A549 (cell line): ENCODE measurements around the gene ABCB11. TPM values are rescaled to one million over a fixed set of nuclear protein-coding genes. Genes with fewer than 3 reads are reported as not detected.

Experiments
- ATAC-seq, 2 experiments: fragments of 200-7000 bp in 1 of 2; fragments of >200 bp in 1 of 2; cut with Nextera tagmentation in 1 of 2; cut with Tn5 transposase in 1 of 2; 3 replicates each; pipeline versions ENCODE4 v1.8.0 to v1.9.1; 2018 to 2020; ENCODE audit warnings: mild to moderate bottlenecking in 1 of 2, moderate library complexity in 1 of 2
- CTCF ChIA-PET: fragments of 300-600 bp; sonication (Branson Sonifier 250); formaldehyde crosslinking; extraction: SDS; loops from one replicate; lab custom pipeline; 2021; ENCODE audit warnings: antibody characterized with exemption, inconsistent platforms; lab: Yijun Ruan, JAX
- POLR2A ChIA-PET: fragments of 350-600 bp; formaldehyde crosslinking; extraction: SDS; loops from one replicate; lab custom pipeline; 2021; ENCODE audit warnings: antibody characterized with exemption, inconsistent platforms; lab: Yijun Ruan, JAX
- DNase-seq, 2 experiments: peaks; one replicate each; pipeline versions ENCODE4 v3.0.0 to v3.0.0-alpha.2; 2011 to 2016; ENCODE audit warnings: low read depth in 1 of 2, low spot score in 1 of 2
- FAIRE-seq: peaks from 2 replicates; lab custom pipeline; 2011; peaks lifted over from hg19 to GRCh38; lab: Jason Lieb, UNC
- H3K27ac ChIP-seq, 2 experiments: fragments of >200 bp; sonication (Bioruptor Twin); formaldehyde crosslinking; 3 replicates each; pipeline ENCODE4 v1.5.1; 2016 to 2017
- H3K4me1 ChIP-seq: fragments of >200 bp; sonication (Bioruptor Twin); formaldehyde crosslinking; 3 replicates; pipeline ENCODE4 v1.6.1; 2016
- H3K4me2 ChIP-seq: fragments of >200 bp; sonication (Bioruptor Twin); formaldehyde crosslinking; 3 replicates; pipeline ENCODE4 v1.6.1; 2016
- H3K4me3 ChIP-seq: fragments of >200 bp; sonication (Bioruptor Twin); formaldehyde crosslinking; 3 replicates; pipeline ENCODE4 v1.5.1; 2016
- H3K9me3 ChIP-seq: fragments of >200 bp; sonication (Bioruptor Twin); formaldehyde crosslinking; 3 replicates; pipeline ENCODE4 v1.6.1; 2016
- CEBPB ChIP-seq, 2 experiments: fragments of >200 bp in 1 of 2; sonication (Bioruptor Twin) in 1 of 2; formaldehyde crosslinking in 1 of 2; IDR thresholded peaks; 2 replicates each; pipeline ENCODE4 v1.6.1; 2012 to 2016
- CHD2 ChIP-seq: fragments of 150-350 bp; IDR thresholded peaks from 2 replicates; pipeline ENCODE4 v1.6.1; 2014; ENCODE audit warnings: low read length; ENCODE audit not compliant: partially characterized antibody
- EHF ChIP-seq: fragments of 250-450 bp; sonication (Bioruptor Pico); IDR thresholded peaks from 2 replicates; pipeline ENCODE4 v1.5.0; 2020; ENCODE audit warnings: mild to moderate bottlenecking
- GATA3 ChIP-seq: IDR thresholded peaks from 2 replicates; pipeline ENCODE4 v1.6.1; 2012; ENCODE audit warnings: borderline replicate concordance
- HDAC2 ChIP-seq: fragments of 200-600 bp; sonication (generic); IDR thresholded peaks from 2 replicates; pipeline ENCODE4 v1.6.1; 2016
- HES2 ChIP-seq: fragments of >200 bp; sonication (Bioruptor Twin); formaldehyde crosslinking; IDR thresholded peaks from 2 replicates; pipeline ENCODE4 v1.6.1; 2016
- HEYL ChIP-seq: fragments of 250-450 bp; sonication (Bioruptor Pico); IDR thresholded peaks from 2 replicates; pipeline ENCODE4 v1.8.0; 2021; ENCODE audit warnings: mild to moderate bottlenecking, moderate library complexity
- HMGXB4 ChIP-seq: fragments of 250-450 bp; sonication (Bioruptor Pico); IDR thresholded peaks from 2 replicates; pipeline ENCODE4 v1.5.0; 2021; ENCODE audit warnings: mild to moderate bottlenecking, moderate library complexity, borderline replicate concordance
- HOXA7 ChIP-seq: fragments of 250-450 bp; sonication (Bioruptor Pico); IDR thresholded peaks from 2 replicates; pipeline ENCODE4 v1.5.0; 2020; ENCODE audit warnings: mild to moderate bottlenecking, moderate library complexity
- HOXB13 ChIP-seq: fragments of 250-450 bp; sonication (Bioruptor Pico); IDR thresholded peaks from 2 replicates; pipeline ENCODE4 v1.5.0; 2020; ENCODE audit warnings: low read depth, mild to moderate bottlenecking, moderate library complexity
- KDM5A ChIP-seq: fragments of 200-600 bp; sonication (generic); IDR thresholded peaks from 2 replicates; pipeline ENCODE4 v1.6.1; 2016; ENCODE audit warnings: antibody characterized with exemption, mild to moderate bottlenecking
- MAFK ChIP-seq: fragments of 450-650 bp; IDR thresholded peaks from 2 replicates; pipeline ENCODE4 v1.6.1; 2014; ENCODE audit not compliant: partially characterized antibody
- MAX ChIP-seq: IDR thresholded peaks from 2 replicates; pipeline ENCODE4 v1.6.1; 2012
- MAZ ChIP-seq: fragments of 150-350 bp; IDR thresholded peaks from 2 replicates; pipeline ENCODE4 v1.6.1; 2014; ENCODE audit warnings: antibody characterized with exemption, low read depth, low read length, borderline replicate concordance
- PBX3 ChIP-seq: IDR thresholded peaks from 2 replicates; pipeline ENCODE4 v1.6.1; 2012
- PHF8 ChIP-seq: fragments of 200-600 bp; sonication (generic); IDR thresholded peaks from 2 replicates; pipeline ENCODE4 v1.6.1; 2016; ENCODE audit warnings: low read depth, mild to moderate bottlenecking, antibody characterized with exemption, moderate library complexity, borderline replicate concordance
- POLR2AphosphoS2 ChIP-seq: conservative IDR thresholded peaks from 2 replicates; pipeline ENCODE4 v1.6.1; 2012; ENCODE audit warnings: low read length, improper control_type of control experiment, inconsistent platforms
- RARB ChIP-seq: fragments of 250-450 bp; sonication (Bioruptor Pico); IDR thresholded peaks from 2 replicates; pipeline ENCODE4 v1.8.0; 2021; ENCODE audit warnings: mild to moderate bottlenecking, moderate library complexity
- RCOR1 ChIP-seq: fragments of 150-350 bp; IDR thresholded peaks from 2 replicates; pipeline ENCODE4 v1.6.1; 2014; ENCODE audit warnings: antibody characterized with exemption, low read length, low read depth
- RNF2 ChIP-seq: fragments of 200-600 bp; sonication (generic); IDR thresholded peaks from 2 replicates; pipeline ENCODE4 v1.6.1; 2016; ENCODE audit warnings: low read depth, mild to moderate bottlenecking, antibody characterized with exemption, moderate library complexity, borderline replicate concordance
- SMC3 ChIP-seq: fragments of >200 bp; sonication (Bioruptor Twin); formaldehyde crosslinking; IDR thresholded peaks from 3 replicates; pipeline ENCODE4 v1.6.1; 2018; ENCODE audit warnings: inconsistent platforms
- TP53 ChIP-seq: fragments of 250-450 bp; sonication (Bioruptor Pico); IDR thresholded peaks from 2 replicates; pipeline ENCODE4 v1.5.0; 2021; ENCODE audit warnings: mild to moderate bottlenecking, moderate library complexity
- ZC3H11A ChIP-seq: fragments of 450-650 bp; IDR thresholded peaks from 2 replicates; pipeline ENCODE4 v1.6.1; 2014; ENCODE audit warnings: antibody characterized with exemption, mild to moderate bottlenecking
- WGBS: methylation state at CpG from one replicate; pipeline ENCODE4 v1.1.6; 2017; ENCODE audit errors: missing lambda C conversion rate; 5-methylcytosine and 5-hydroxymethylcytosine counted together
- polyA plus RNA-seq, 4 experiments: library from polyadenylated mRNA; depleted of rRNA in 3 of 4; stranded (reverse); fragments of >200 nt; fragmentation: RNase III in 1 of 4; extraction: RNeasy Plus Mini Kit Qiagen cat#74134 plus additional on column Dnase treatment in 1 of 4; gene quantifications; 2 replicates in 3 of 4; 3 replicates in 1 of 4; pipeline ENCODE4 v1.2.3, GENCODE V29; 2011 to 2017

ABCB11 gene
- polyA plus RNA-seq, 2 of the 4 experiments (the other 2 are of a cell fraction): not detected

GRCh38 chr2:168894720-168895119, 136.4 kb downstream of the ABCB11 start (continued):
- no peak for TF ChIP-seq ZC3H11A
- no peak for TF ChIP-seq RARB (CRISPR knock-in tag)
- no peak for TF ChIP-seq PBX3

- peaks cover 8% of the 10 kb centered on the region; the same call in 2 of the 3 replicates for H3K4me1 ChIP-seq
- WGBS: 59% methylated on average over 1 of the region's 1 CpG
- H3K27ac ChIP-seq: no peak overlapping the region
- no peaks in the 10 kb centered on the region for H3K9me3 ChIP-seq
- H3K4me3 ChIP-seq: no peak overlapping the region
- ChIA-PET POLR2A (no interaction called here), CTCF (no interaction called here)
- no peak overlapping the region for H3K4me2 ChIP-seq
- ATAC-seq (no peak), DNase-seq (no peak), FAIRE-seq (no peak)
- TF ChIP-seq HEYL (CRISPR knock-in tag) (no peak), GATA3 (no peak), HMGXB4 (CRISPR knock-in tag) (no peak), MAZ (no peak), HOXA7 (CRISPR knock-in tag) (no peak), HOXB13 (CRISPR knock-in tag) (no peak), EHF (CRISPR knock-in tag) (no peak), RNF2 (no peak), TP53 (CRISPR knock-in tag) (no peak), SMC3 (no peak), CEBPB (IDR thresholded peaks at IDR 0.05) (no peak)
Measured at GRCh38 chr2:168894101-168894500, 137.0 kb downstream of the ABCB11 start.

GRCh38 chr2:168892327-168892726, 138.8 kb downstream of the ABCB11 start:
- H3K4me1 ChIP-seq: peaks cover 8% of the 10 kb centered on the region; the same call in 2 of the 3 replicates
- ATAC-seq (no peak), DNase-seq (no peak), FAIRE-seq (no peak)
- no peak overlapping the region for H3K4me2 ChIP-seq
- no peaks in the 10 kb centered on the region for H3K9me3 ChIP-seq
- no peak overlapping the region for H3K4me3 ChIP-seq
- TF ChIP-seq MAFK (peak; percentile 68), RCOR1 (no peak)
- ChIA-PET CTCF (interaction anchor here (0.7 kb wide), 1 partner anchor 8 kb away, joined by 3 read pairs; no protein-coding TSS in a partner anchor), POLR2A (no interaction called here)
- no peak overlapping the region for H3K27ac ChIP-seq
- 63% methylated on average over 3 of the region's 3 CpGs for WGBS

- ChIA-PET POLR2A (no interaction called here), CTCF (no interaction called here)
- ATAC-seq (peak; percentile 100), FAIRE-seq (peak; percentile 36), DNase-seq (peak; percentile 89 to 93)
- H3K4me1 ChIP-seq: peaks cover 8% of the 10 kb centered on the region; the same call in 2 of the 3 replicates
- H3K27ac ChIP-seq: peak within 1 kb of the TSS; percentile 61 to 81; a peak in 5 of 6 replicates
- peak within 1 kb of the TSS; percentile 71 for H3K4me3 ChIP-seq
- H3K9me3 ChIP-seq: no peaks in the 10 kb centered on the region
- H3K4me2 ChIP-seq: peak within 1 kb of the TSS; percentile 77
- WGBS: 3% methylated on average over 32 of the region's 38 CpGs
- no peak for TF ChIP-seq HMGXB4 (CRISPR knock-in tag)
- TF ChIP-seq CHD2: peak; percentile 78
- TF ChIP-seq HES2: no peak
- 0 out of 2 replicates have a peak, but pooled peaks have one; percentile 48 for TF ChIP-seq MAX
- no peak for TF ChIP-seq POLR2AphosphoS2
- peak; percentile 31; the same call in 1 of the 2 replicates for TF ChIP-seq PHF8
- peak; percentile 99 for TF ChIP-seq KDM5A
- peak; percentile 85; the same call in 1 of the 2 replicates for TF ChIP-seq HDAC2
Measured at GRCh38 chr2:168890006-168890782, 140.9 kb downstream of the ABCB11 start, which contains the start of gene SPC25. SPC25 (minus strand) TSS chr2:168890430; CDS start chr2:168889519, 911 bp downstream.
